Islet of Langerhans (tissue), 1 donor: ENCODE data around the gene RASA1.

Source experiments
- FAIRE-seq: peaks from one replicate; lab custom pipeline; 2011; peaks lifted over from hg19 to GRCh38; lab: Jason Lieb, UNC

The RASA1 gene

GRCh38 chr5:87361031-87361445 is 93.4 kb downstream of the RASA1 start:
- FAIRE-seq: no peak

GRCh38 chr5:87361536-87362213 is 94.0 kb downstream of the RASA1 start:
- FAIRE-seq: no peak

DNA sequence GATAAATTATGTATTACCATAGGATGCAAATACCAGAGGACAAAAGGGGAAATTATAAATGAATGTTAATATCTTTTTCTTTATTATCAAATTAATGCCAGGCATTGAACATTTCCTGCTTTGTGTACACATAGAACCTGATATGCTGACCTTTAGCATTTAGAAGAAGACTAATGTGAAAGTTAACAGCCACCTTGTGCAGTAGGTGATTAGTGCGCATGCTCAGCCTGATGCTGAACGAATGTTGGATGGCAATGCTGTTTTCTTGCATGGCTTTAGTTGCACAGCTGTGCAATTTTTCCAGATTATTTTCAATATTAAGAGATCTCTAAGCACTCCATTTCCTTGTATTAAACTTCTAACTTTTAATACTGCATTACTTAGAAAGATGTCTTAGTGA is 99.6 kb downstream of the RASA1 start:
- FAIRE-seq: peak; percentile 62

GRCh38 chr5:87368601-87369000 is 100.9 kb downstream of the RASA1 start:
- no peak for FAIRE-seq

DNA sequence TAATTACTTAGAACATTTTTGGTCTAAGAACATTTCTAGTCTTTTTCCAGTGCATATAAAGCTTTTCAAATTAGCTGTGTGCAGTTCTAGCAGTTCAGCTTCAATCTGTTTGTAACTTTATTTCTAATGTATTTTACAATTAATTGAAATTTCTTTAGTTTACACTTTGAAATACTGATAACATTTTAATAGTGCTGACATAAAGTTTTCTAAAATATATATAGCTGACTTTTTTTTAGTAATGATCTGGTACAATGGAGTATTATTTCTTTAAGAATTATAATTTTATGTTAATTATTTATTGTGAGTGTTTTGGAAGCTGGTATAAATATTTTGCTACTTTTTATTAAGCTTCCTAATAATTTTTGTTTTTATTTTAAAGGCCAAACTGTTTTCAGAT is 101.7 kb downstream of the RASA1 start:
- FAIRE-seq: peak; percentile 78

- no peak for FAIRE-seq
These were observed 105.0 kb downstream of the RASA1 start for GRCh38 chr5:87372705-87373104.

GRCh38 chr5:87382224-87382623 is 114.5 kb downstream of the RASA1 start:
- FAIRE-seq: no peak

- FAIRE-seq: no peak
These were observed 115.5 kb downstream of the RASA1 start for GRCh38 chr5:87383216-87383615.

GRCh38 chr5:87385802-87386201 is 118.1 kb downstream of the RASA1 start:
- peak; percentile 17 for FAIRE-seq

- FAIRE-seq: no peak
These were observed 120.4 kb downstream of the RASA1 start for GRCh38 chr5:87388129-87388528.

- FAIRE-seq: peak; percentile 97
These were observed 121.8 kb downstream of the RASA1 start for GRCh38 chr5:87389296-87390034.

GRCh38 chr5:87390075-87390474 is 122.4 kb downstream of the RASA1 start:
- peak; percentile 21 for FAIRE-seq

- FAIRE-seq: no peak
These were observed 123.0 kb downstream of the RASA1 start for GRCh38 chr5:87390576-87391199.

- FAIRE-seq: no peak
These were observed 124.5 kb downstream of the RASA1 start for GRCh38 chr5:87392170-87392569.

- no peak for FAIRE-seq
These were observed 125.1 kb downstream of the RASA1 start for GRCh38 chr5:87392801-87393200.

DNA sequence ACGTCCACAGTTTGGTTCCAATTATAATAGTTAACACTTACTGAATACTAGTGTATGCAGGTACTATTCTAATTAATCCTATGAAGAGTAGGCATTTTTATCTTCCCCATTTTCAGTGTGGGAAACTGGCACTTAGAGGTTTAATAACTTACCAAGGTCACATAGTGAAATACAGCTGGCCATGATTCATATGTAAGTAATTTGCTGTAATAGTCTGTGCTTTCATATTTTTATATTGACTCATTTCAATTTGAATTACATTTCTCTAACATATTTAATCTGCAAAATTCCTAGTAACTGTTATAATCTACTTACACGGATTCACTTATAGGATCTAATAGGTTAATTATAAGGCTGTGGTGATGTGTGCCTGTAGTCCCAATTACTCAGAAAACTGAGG is 125.6 kb downstream of the RASA1 start:
- peak; percentile 83 for FAIRE-seq

DNA sequence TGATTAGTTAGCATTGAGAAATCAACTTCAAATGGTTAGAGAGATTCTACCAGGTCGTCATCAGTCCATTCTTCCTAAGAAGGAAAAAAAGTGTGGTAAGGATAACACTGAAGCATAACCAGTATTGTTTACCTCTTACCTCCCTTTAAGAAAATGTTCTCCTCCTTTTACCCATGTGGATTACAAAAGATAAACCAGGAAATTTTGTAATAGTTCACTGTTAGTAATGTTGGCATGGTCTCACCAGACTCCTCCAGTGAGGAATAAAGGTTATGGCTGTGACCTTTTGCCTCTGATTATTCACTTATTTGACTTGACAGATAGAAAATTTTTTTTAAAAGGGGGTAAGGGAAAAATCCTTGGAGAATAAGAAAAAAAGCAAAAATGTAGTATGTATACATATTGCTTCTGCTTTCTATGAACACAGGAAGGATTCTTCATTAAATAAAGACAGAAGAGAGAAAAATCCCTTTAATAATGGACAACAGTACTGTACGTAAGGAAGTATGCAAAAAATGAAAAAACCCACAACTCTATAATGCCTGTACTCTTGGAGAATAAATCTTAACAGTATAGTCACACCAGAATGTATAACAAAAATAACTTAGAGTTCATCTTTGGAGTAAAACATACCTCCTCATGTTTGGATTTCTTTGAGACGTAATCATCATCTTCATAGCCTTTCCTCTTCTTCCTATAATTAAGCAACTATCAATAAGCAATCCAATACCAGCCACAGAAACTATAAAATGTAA is 126.9 kb downstream of the RASA1 start:
- FAIRE-seq: peak; percentile 17

DNA sequence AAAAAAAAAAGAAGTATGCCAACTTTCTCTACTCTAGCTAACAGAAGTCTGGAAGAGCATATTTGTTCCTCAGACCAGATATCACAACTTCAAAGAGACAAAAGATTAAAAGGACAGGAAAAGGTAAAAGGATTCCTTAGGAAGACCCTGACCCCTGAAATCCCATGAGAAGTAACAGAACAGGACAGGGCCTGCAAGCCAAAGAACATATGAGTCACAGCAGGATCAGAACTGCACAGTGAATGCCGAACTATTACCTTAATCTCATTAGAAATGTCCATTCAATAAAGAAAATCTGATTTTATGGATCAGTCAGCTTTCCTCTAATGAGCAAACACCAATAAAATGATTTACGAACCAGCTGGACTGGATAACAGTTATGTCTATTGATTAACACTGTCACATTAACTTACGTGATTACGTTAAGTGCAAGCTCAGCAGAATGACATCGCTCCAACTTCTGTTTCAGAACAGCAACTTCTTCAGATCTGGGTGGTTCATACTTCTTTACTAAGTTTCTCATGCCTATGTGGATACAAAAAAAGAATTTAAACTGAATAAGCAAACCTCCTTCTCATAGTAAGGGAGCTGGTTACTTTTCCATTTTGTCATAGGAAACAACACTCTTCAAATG is 131.4 kb downstream of the RASA1 start:
- FAIRE-seq: no peak

DNA sequence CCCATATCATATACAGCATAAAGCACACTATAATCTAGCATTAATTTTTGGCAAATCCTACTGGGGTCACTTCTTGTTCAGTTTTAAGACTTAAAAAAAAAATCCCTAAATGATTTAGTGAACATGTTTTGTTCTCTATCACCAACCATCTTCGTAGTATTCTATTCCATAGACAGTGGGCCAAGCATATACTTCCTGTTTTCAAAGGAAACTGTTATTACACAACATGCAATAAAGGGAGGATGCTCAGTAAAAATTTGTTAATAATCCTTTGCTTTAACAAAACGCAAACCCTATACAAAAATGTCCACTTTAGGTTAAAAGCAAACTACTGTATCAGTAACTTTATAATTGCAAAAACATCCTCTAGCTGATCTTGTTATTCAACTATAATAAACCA is 132.0 kb downstream of the RASA1 start:
- FAIRE-seq: no peak

GRCh38 chr5:87400305-87400899 is 132.7 kb downstream of the RASA1 start:
- FAIRE-seq: peak; percentile 86

GRCh38 chr5:87401626-87402025 is 133.9 kb downstream of the RASA1 start:
- FAIRE-seq: no peak

- no peak for FAIRE-seq
These were observed 135.7 kb downstream of the RASA1 start for GRCh38 chr5:87403409-87403808.
